Breast epithelium (tissue), 3 donors: ENCODE data around the gene ZNF3.

Experiments used
- CTCF ChIP-seq, 3 donors: fragments of 450-650 bp; IDR thresholded peaks; one replicate each; pipeline ENCODE4 v1.5.1; 2016 to 2017; ENCODE audit warnings: antibody characterized with exemption in 3 of 3, mild to moderate bottlenecking in 3 of 3, moderate library complexity in 3 of 3
- POLR2A ChIP-seq: fragments of 450-650 bp; IDR thresholded peaks from one replicate; pipeline ENCODE4 v1.6.1; 2016; ENCODE audit warnings: antibody characterized with exemption, mild to moderate bottlenecking, moderate library complexity

DNA sequence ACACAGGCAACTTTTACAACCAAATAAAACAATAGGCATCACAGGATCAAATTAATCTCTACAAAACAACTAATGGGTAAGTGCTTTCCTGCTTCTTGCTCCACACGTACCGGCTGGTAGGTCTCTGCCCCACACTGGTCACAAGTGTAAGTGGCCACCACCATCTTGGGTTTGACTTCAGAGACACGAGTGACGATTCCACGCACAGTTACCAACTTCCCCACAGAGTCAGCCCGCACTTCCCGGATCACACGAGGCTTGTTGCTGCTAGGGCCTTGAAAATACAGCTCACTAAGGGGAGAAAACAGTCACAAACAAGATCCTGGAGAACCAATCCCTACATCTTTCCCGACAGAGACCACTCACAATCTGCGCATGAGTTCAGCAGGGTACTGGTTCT is 17.4 kb upstream of the ZNF3 start:
- TF ChIP-seq CTCF (IDR thresholded peaks at IDR 0.05) (no peak), POLR2A (no peak)
